Stimulated activated CD8-positive, alpha-beta memory T cell treated with anti-CD3 and anti-CD28 coated beads, Interleukin-12 subunit alpha, Interleukin-12 subunit beta, amount 100 ng/mL, for 24 hours (primary cell): ENCODE results near the gene PRKCA.
"Not testable (repeated sequence)": the region's sequence is repeated elsewhere in the genome, so short reads cannot be mapped to it uniquely, and the experiment has no call there.

Experiments
- DNase-seq: peaks from one replicate; pipeline ENCODE4 v3.0.0-alpha.2; 2020; ENCODE audit errors: extremely low read depth

The PRKCA gene

GRCh38 chr17:66290101-66290722 lies 12.2 kb upstream of the PRKCA start:
- no peak for DNase-seq

- no peak for DNase-seq
These were observed 10.1 kb upstream of the PRKCA start for GRCh38 chr17:66292353-66292752.

- DNase-seq = no peak
These were observed 6.1 kb upstream of the PRKCA start for GRCh38 chr17:66296289-66296725.

DNA sequence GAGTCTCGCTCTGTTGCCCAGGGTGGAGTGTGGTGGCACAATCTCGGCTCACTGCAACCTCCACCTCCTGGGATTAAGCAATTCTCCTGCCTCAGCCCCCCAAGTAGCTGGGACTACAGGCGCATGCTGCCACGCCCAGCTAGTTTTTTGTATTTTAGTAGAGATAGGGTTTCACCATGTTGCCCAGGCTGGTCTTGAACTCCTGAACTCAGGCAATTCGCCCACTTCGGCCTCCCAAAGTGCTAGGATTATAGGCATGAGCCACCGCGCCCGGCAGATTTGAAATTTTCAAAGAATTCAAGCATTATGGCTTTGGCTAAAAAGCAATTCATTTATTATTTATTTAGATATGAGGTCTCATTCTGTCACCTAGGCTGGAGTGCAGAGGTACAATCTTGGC lies 5.0 kb upstream of the PRKCA start:
- DNase-seq = not testable (repeated sequence)

GRCh38 chr17:66299711-66300110 lies 2.7 kb upstream of the PRKCA start:
- no peak for DNase-seq

DNA sequence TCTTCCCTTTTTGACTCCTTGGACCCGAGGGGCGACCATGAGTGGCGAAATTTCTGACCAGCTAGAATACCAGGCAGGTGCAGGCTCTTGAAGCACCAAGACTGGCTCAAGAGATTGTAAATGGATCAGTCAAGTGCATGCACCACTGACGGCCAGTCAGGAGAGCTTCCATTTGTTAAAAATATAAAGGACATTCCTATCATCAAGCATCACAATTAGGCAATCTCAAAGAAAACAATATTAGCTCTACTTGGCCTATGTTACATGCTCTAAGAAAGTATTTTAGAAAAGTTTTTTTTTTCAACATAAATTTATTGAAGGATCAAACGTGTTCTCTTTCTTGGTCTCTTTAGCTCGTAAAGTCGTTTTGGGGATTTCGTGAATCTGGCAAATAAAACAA lies 1.5 kb upstream of the PRKCA start:
- no peak for DNase-seq

DNA sequence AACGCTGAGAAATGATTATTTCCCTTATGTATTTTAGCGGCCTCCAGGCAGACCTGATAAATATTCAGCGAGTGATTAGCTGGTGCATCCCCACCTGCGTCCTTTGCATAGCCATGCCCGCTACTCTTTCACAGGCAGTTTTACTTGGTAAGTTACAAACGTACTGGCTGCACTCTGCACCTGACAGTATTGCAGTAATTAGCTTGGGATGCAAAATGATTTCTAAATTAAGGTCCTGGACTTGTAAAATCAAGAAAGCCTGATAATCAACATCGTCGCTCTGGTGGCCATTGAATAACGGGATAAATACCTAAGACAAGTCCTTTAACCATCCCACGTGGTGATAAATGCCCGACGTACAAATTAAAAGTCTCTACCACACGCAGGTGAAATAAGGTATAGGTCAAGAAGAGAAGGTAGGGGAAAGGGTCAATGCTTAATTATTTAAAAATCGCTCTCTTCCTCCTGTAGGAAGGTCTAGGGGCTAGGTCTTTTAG lies 998 bp upstream of the PRKCA start:
- no peak for DNase-seq

DNA sequence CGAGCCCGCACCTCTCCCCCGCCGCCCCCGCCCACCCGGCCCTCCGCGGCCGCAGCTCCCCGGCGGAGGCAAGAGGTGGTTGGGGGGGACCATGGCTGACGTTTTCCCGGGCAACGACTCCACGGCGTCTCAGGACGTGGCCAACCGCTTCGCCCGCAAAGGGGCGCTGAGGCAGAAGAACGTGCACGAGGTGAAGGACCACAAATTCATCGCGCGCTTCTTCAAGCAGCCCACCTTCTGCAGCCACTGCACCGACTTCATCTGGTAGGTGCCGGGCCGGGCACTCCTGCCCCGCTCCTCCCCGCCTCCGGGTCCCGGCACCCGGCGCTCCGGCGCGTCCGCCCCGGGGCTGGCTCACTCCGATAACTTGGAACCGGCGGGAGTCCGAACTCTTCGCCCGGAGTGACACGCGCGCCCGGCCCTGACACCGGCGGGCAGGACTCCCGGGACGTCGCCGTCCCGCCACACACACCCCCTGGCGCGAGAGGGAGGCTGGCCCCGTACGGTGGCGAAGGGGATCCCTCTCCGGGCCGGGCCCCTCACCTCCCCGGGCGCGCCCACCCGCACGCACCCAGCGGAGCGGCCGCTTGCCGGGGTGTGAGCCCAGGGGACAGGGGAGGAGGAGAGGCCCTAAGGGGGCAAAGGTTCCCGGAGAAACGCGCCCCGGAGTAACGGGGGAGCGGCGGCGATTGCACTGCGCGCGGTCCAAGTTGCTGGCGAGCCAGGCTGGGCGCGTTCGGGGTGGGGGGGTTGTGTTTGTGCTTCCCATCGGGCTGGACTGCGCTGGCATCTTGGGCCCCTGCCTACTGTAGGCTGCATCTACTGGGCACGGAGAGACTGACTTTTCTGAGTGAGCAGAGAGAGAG lies 581 bp downstream of the PRKCA start:
- no peak for DNase-seq

GRCh38 chr17:66304304-66305174 lies 2.1 kb downstream of the PRKCA start:
- DNase-seq = no peak

GRCh38 chr17:66306446-66306845 lies 4.0 kb downstream of the PRKCA start:
- DNase-seq = no peak

DNA sequence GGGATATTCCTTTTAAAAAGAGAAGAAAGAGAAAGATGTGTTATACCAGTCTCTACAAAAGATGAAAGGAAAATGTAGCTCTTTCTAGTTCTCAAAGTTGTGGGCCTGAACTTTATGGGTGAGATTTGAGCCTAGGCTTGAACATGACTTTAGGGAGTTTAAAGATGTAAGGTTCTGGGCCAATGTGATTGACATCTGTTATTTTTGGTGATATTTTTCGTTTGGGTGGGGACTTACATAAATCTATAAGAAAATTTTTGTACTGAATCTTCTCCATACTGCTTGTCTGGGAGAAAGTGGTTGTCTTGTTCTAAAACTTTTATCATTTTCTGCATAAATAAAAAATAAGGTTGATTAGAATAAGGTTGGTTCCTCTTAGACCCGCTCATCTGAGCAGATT lies 4.8 kb downstream of the PRKCA start:
- no peak for DNase-seq

GRCh38 chr17:66308856-66309255 lies 6.4 kb downstream of the PRKCA start:
- DNase-seq = no peak

GRCh38 chr17:66309793-66310192 lies 7.4 kb downstream of the PRKCA start:
- no peak for DNase-seq

DNA sequence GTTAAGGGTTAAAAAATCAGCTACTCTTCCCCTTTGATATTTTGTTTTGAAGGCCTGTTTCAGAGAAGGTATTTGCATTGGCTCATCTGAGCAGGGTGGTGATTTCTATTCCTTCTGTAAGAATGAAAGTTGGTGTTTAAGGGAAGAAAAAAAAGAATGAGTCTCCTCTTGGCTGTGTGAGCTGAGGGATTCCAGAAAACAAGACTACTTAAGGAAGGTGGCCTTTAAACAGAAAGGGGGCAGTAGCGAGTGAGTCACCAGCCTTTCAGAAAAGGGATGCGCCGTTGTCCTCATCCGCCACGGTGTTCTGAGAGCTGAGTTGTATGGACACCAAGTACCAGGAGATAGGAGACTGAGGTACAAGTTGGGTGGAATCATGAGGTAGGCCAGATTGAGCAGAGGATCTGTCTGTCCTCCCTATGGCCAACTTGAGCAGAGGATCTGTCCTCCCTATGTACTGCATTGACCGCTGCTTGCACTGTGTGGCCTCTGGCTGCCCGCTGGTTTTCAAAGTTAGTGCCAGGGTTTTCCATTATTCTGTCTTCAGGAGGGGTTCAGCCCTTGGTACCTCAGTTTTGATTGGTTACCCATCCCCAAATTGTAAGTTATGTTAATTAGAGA lies 8.2 kb downstream of the PRKCA start:
- DNase-seq = no peak

DNA sequence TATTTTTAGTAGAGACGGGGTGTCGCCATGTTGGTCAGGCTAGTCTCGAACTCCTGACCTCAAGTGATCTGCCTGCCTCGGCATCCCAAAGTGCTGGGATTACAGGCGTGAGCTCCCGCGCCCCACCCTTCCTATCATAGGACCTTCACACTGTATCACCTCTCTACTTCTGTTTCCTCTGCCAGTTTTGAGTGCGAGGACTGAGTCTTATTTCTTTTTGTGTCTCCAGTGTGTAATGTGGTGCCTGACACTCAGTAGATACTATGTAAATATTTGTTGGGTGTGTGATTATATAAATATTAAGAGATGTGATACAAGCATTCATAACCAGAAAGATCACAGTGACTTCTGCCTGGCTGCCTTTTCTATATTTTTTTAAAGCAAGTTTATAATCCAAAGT lies 10.5 kb downstream of the PRKCA start:
- no peak for DNase-seq

- no peak for DNase-seq
These were observed 10.9 kb downstream of the PRKCA start for GRCh38 chr17:66313325-66313724.

DNA sequence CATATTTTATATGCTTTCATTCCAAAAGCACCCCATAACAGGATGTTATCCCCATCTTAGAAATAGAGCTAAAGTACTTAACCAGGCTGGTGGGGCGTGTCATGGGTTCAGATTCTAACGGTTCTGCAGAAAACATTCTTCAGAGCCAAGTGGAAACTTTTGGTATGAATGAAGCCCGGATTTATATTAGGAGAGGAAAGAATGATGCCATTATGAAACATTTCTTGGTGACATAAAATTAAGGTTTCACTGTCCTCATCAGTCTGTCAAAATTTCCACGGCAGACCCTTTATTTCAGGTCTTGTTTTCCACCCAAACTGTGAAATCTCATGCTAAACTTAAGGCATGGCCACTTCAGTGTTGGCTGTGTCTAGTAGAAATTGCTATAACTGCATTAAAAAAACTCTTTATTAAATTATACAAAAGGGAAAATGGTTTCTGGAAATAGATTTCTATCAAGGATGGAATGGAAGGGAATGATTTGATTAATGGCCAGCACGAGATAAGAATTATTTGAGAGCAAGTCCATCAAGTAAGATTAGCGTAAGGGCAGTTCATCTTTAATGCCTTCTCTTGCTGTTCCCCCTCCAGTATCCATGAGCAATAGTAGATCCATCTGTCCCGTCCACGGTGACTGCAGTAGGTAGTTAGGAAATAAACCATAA lies 11.7 kb downstream of the PRKCA start:
- no peak for DNase-seq

GRCh38 chr17:66317629-66318028 lies 15.2 kb downstream of the PRKCA start:
- no peak for DNase-seq

DNA sequence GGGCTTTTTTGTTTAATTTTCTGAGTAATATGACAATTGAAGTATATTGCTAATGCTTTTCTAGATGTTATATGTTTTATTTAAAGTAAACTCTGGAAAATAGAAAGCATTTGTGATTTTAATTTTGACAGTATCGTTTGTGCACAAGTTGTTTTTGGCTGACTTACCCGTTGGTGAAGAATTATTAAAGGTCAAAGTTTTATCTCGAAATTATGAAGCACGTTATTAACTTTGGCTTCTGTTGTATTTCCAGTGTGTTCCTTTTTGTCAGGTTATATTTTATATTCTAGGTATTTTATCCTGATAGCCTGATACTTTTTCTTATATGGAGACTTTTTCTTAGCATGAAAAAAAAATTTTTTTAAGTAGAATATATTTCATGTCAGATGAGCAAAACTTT lies 16.8 kb downstream of the PRKCA start:
- DNase-seq = no peak

DNA sequence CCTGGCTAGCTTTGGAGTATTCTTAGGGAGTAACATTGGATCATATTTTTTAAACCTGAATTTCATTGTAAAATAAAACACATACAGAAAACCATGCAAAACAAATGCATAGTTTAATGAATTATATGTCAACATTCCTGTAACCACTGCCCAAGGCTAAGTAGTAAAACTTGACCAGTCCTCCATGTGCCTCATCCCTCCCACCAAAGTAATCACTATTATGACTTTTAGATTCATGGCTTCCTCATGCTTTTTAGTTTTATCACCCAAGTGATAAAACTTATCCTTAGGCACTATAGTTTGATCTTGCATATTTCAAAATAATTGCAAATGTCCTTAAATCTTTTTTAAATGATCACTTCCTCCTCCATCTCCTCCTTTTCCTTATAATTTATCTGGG lies 20.4 kb downstream of the PRKCA start:
- no peak for DNase-seq

DNA sequence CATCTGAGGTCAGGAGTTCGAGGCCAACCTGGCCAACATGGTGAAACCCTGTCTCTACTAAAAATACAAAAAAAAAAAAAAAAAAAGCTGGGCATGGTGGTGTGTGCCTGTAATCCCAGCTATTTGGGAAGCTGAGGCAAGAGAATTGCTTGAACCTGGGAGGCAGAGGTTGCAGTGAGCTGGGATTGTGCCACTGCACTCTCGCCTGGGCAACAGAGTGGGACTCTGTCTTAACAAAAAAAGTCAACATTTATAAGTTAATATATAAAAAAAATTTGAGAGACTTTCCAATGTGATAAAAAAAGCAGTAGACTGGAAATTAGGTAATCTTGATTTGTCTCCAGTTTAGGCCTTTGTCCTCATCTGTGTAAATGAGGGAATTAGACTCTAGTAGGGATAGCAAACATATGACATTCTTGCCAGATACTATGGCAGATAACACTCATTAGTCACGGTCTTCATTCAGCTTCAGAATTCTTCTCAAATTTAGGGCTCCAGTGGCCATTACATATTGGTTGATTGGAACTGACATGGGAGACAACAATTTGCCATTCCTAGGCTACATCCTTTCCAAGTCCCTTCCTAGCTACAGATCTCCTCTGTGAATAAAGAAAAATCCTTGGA lies 22.1 kb downstream of the PRKCA start:
- DNase-seq = not testable (repeated sequence)
